OCI-LY7 (cell line): ENCODE data around the gene FAM13A.

Experiments used
- CTCF ChIP-seq: fragments of 200-600 bp; sonication (generic); conservative IDR thresholded peaks from 2 replicates; pipeline ENCODE4 v1.5.1; 2014; ENCODE audit warnings: mild to moderate bottlenecking, antibody characterized with exemption, low read length, moderate library complexity, mixed read lengths
- EZH2phosphoT487 ChIP-seq: fragments of 200-600 bp; sonication (generic); IDR thresholded peaks from 2 replicates; pipeline ENCODE4 v1.6.1; 2018; ENCODE audit warnings: low read depth, borderline replicate concordance, mild to moderate bottlenecking, mixed run types, antibody characterized with exemption, low read length, moderate library complexity, mixed read lengths

GRCh38 chr4:88742561-88742960 is 314.4 kb downstream of the FAM13A start:
- TF ChIP-seq CTCF (no peak), EZH2phosphoT487 (no peak)
